Tibial nerve (tissue), 4 donors: ENCODE results near the gene ICA1L.

ENCODE experiments used
- CTCF ChIP-seq, 5 experiments: fragments of 200-600 bp in 3 of 5; fragments of 450-650 bp in 2 of 5; sonication (generic) in 3 of 5; IDR thresholded peaks; one replicate each; pipeline ENCODE4 v1.5.1; 2016 to 2019; ENCODE audit warnings: antibody characterized with exemption in 5 of 5, mild to moderate bottlenecking in 3 of 5, moderate library complexity in 2 of 5
- EP300 ChIP-seq, 2 donors: sonication (generic); formaldehyde crosslinking; IDR thresholded peaks; one replicate each; pipeline ENCODE4 v1.6.1; 2017; ENCODE audit warnings: antibody characterized with exemption in 2 of 2, mild to moderate bottlenecking in 1 of 2
- POLR2A ChIP-seq, 2 donors: fragments of 450-650 bp; IDR thresholded peaks; one replicate each; pipeline ENCODE4 v1.6.1; 2017; ENCODE audit warnings: antibody characterized with exemption in 2 of 2, mild to moderate bottlenecking in 2 of 2, moderate library complexity in 2 of 2

- no peak for TF ChIP-seq CTCF (IDR thresholded peaks at IDR 0.05)
- no peak for TF ChIP-seq POLR2A (IDR thresholded peaks at IDR 0.05)
- no peak for TF ChIP-seq EP300 (IDR thresholded peaks at IDR 0.05)
Measured at GRCh38 chr2:202760848-202761247, 110.7 kb downstream of the ICA1L start.
